OCI-LY7 (cell line): ENCODE measurements around the gene MAEA. TPM values are rescaled to one million over a fixed set of nuclear protein-coding genes. Genes with fewer than 3 reads are reported as not detected.

Experiments
- BruUV-seq: library from RNA; stranded (reverse); fragments of 400-500 nt; replicated peaks from 2 replicates; lab custom pipeline; 2021; lab: Mats Ljungman, UMichigan
- CTCF ChIA-PET: fragments of 300-600 bp; sonication (Branson Sonifier 250); formaldehyde crosslinking; loops from one replicate; lab custom pipeline; 2022; ENCODE audit warnings: antibody characterized with exemption; ENCODE audit not compliant: unreplicated experiment; lab: Charles Lee
- POLR2A ChIA-PET: fragments of 300-600 bp; sonication (Branson Sonifier 250); formaldehyde crosslinking; loops from one replicate; lab custom pipeline; 2022; ENCODE audit warnings: antibody characterized with exemption; lab: Charles Lee
- DNase-seq: peaks from one replicate; pipeline ENCODE4 v3.0.0-alpha.2; 2015; ENCODE audit warnings: low spot score
- H2AFZ ChIP-seq: fragments of 200-600 bp; sonication (generic), shearing (Covaris generic); 2 replicates; pipeline ENCODE4 v1.6.1; 2014; ENCODE audit warnings: mild to moderate bottlenecking, antibody characterized with exemption, low read length, moderate library complexity
- H3K27ac ChIP-seq: fragments of 200-600 bp; sonication (generic); 2 replicates; pipeline ENCODE4 v1.5.1; 2014; ENCODE audit warnings: mixed run types, low read depth, mild to moderate bottlenecking, moderate library complexity, low read length, inconsistent platforms; ENCODE audit not compliant: poor library complexity, severe bottlenecking
- H3K36me3 ChIP-seq: fragments of 200-600 bp; sonication (generic); 2 replicates; pipeline ENCODE4 v1.6.1; 2014; ENCODE audit warnings: mild to moderate bottlenecking, antibody characterized with exemption, low read length, moderate library complexity, mixed read lengths; ENCODE audit not compliant: insufficient read depth
- H3K4me1 ChIP-seq: fragments of 200-600 bp; sonication (generic); 2 replicates; pipeline ENCODE4 v1.5.1; 2014; ENCODE audit warnings: mild to moderate bottlenecking, low read length; ENCODE audit not compliant: insufficient read depth, poor library complexity, severe bottlenecking
- H3K4me2 ChIP-seq: fragments of 200-600 bp; sonication (generic); 2 replicates; pipeline ENCODE4 v1.6.1; 2014; ENCODE audit warnings: mild to moderate bottlenecking, low read length
- H3K4me3 ChIP-seq: fragments of 200-600 bp; sonication (generic); 2 replicates; pipeline ENCODE4 v1.5.1; 2014; ENCODE audit warnings: mild to moderate bottlenecking, low read depth, low read length; ENCODE audit not compliant: poor library complexity, severe bottlenecking
- H3K79me2 ChIP-seq: fragments of 200-600 bp; sonication (generic); 2 replicates; pipeline ENCODE4 v1.6.1; 2016; ENCODE audit warnings: low read depth, mild to moderate bottlenecking, low read length, moderate library complexity, mixed read lengths; ENCODE audit not compliant: insufficient read depth
- H3K9me2 ChIP-seq: fragments of 200-600 bp; sonication (generic); 2 replicates; pipeline ENCODE4 v1.6.1; 2016; ENCODE audit warnings: mild to moderate bottlenecking, low read length, mixed read lengths; ENCODE audit not compliant: insufficient read depth
- H3K9me3 ChIP-seq: fragments of 200-600 bp; sonication (generic); 2 replicates; pipeline ENCODE4 v1.6.1; 2014; ENCODE audit warnings: mild to moderate bottlenecking, mixed run types, low read length, mixed read lengths
- H4K20me1 ChIP-seq: fragments of 200-600 bp; sonication (generic); 2 replicates; pipeline ENCODE4 v1.6.1; 2014; ENCODE audit warnings: mild to moderate bottlenecking, antibody characterized with exemption, low read length, moderate library complexity, mixed read lengths; ENCODE audit not compliant: insufficient read depth
- EZH2phosphoT487 ChIP-seq: fragments of 200-600 bp; sonication (generic); IDR thresholded peaks from 2 replicates; pipeline ENCODE4 v1.6.1; 2018; ENCODE audit warnings: low read depth, borderline replicate concordance, mild to moderate bottlenecking, mixed run types, antibody characterized with exemption, low read length, moderate library complexity, mixed read lengths
- intact Hi-C: fragments of 100-400 bp; cut with micrococcal nuclease; formaldehyde crosslinking; loops from one replicate; pipeline ENCODE4 v1.10.0; 2022; ENCODE audit not compliant: unreplicated experiment
- total RNA-seq, 2 experiments: library from RNA; depleted of rRNA in 1 of 2; stranded (reverse); fragments of >200 nt in 1 of 2; shearing (Covaris generic) in 1 of 2; gene quantifications; 2 replicates each; pipeline ENCODE4 v1.2.3, GENCODE V29; 2014 to 2022
- TF ChIP-seq, protein P1 (sequence below): fragments of 200-600 bp; sonication (generic); conservative IDR thresholded peaks from 2 replicates; pipeline ENCODE4 v1.5.1; 2014; ENCODE audit warnings: mild to moderate bottlenecking, antibody characterized with exemption, low read length, moderate library complexity, mixed read lengths

Gene MAEA
- total RNA-seq, 2 experiments from 2014 or later, result 53.2 to 59.3 TPM

DNA sequence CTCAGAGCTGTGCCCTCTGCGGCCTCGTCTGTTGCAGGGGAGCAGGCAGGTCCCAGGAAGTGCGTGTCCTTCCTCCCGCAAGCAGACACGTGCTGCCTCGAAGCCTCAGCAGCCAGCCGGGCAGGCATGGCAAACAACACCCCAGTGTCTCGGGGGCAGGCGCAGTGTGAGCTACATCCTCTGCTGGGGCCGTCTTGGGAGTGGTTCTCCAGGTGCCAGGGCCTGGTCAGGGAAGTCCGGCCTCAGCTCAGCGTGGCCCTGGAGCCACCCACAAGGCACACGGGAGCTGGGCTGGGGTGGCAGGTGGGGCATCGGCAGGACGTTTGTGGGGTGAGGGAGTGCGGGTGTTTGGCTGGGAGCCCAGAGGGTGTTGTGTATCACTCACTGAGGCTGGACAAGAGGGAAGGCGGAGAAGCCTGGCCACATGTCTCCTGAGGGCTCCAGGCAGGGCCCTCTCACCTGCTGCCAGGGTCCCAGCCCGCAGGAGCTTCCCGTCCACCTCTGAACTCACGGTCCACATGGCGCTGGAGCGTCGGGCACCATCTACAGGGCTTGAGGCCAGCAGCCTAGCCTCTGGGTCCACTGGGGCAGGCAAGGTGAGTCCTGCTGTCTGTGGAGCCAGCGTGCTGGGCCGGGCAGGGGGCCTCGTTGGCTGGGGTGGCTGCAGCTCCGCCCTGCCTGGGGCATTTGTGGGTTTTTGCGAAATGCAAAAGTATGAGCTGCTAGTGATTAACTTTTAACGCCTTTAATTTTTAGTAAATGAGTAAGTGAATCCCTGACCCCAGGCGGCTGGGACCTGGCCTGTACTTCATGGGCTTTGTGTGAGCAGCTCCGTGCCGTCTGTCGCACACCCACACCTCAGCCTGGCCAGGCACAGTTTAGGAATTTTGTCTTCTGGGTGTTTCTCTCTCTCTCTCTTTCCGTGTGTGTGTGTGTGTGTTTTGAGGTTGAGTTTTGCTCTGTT, 40.0 kb downstream of the MAEA start:
- POLR2A ChIA-PET, result no interaction called here
- no peak overlapping the region for H2AFZ ChIP-seq
- CTCF ChIA-PET, result no interaction called here
- no peak overlapping the region for H3K27ac ChIP-seq
- no peaks in the 10 kb centered on the region for H3K4me1 ChIP-seq
- no peak overlapping the region for H3K4me2 ChIP-seq
- no peaks in the 10 kb centered on the region for H4K20me1 ChIP-seq
- intact Hi-C loops, result no loop called here
- H3K9me2 ChIP-seq, result no peaks in the 10 kb centered on the region
- no peak for TF ChIP-seq EZH2phosphoT487
- TF ChIP-seq, protein P1, sequence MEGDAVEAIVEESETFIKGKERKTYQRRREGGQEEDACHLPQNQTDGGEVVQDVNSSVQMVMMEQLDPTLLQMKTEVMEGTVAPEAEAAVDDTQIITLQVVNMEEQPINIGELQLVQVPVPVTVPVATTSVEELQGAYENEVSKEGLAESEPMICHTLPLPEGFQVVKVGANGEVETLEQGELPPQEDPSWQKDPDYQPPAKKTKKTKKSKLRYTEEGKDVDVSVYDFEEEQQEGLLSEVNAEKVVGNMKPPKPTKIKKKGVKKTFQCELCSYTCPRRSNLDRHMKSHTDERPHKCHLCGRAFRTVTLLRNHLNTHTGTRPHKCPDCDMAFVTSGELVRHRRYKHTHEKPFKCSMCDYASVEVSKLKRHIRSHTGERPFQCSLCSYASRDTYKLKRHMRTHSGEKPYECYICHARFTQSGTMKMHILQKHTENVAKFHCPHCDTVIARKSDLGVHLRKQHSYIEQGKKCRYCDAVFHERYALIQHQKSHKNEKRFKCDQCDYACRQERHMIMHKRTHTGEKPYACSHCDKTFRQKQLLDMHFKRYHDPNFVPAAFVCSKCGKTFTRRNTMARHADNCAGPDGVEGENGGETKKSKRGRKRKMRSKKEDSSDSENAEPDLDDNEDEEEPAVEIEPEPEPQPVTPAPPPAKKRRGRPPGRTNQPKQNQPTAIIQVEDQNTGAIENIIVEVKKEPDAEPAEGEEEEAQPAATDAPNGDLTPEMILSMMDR, result no peak
- H3K9me3 ChIP-seq, result no peaks in the 10 kb centered on the region
- H3K4me3 ChIP-seq, result no peak overlapping the region
- BruUV-seq, result no TSS peak
- peaks cover 58% of the 10 kb centered on the region for H3K36me3 ChIP-seq
- no peak for DNase-seq
- H3K79me2 ChIP-seq, result no peaks in the 10 kb centered on the region

DNA sequence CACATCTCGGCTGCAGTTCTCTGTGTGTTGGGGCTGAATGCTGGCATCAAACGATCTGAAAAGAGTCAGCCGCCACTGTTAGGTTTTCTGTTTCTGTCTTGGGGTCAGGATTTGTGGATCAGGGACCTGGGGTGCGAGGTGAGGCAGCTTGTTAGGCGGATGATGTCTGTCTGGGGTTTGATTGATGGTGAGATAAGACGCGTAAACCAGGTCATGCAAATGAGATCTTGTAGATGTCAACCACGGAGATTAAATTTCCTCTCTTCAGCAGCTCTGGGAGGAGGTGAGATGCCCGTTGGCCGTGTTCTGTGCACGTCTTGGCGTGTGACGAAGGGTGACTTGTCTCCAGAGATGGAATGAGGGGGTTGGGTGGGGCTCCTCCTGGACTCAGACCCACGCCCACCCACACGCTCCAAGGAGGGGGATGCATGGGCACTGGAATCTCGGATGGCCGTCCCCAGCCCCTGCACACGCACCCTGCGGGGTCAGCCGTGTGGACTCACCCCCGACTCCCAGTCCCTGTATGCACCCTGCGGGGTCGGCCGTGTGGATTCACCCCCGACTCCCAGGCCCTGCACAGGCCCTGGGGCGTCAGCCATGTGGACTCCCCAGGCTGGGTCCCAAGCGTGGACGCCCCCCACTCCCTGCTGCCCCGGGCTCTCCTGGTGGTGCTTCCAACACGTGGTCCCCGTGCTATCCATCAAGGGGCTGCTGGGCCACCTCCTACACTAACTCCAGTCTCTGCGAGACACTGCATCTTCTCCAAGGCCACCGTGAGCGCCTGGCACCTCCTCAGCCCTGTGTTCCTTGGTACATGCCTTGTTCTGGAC, 41.3 kb downstream of the MAEA start:
- no peak overlapping the region for H3K27ac ChIP-seq
- DNase-seq, result no peak
- intact Hi-C loops, result no loop called here

More for the DNA sequence above, 41.3 kb downstream of the MAEA start:
- Histone ChIP-seq H3K79me2 (no peaks in the 10 kb centered on the region), H2AFZ (no peak overlapping the region), H3K36me3 (peaks cover 59% of the 10 kb centered on the region), H3K9me2 (no peaks in the 10 kb centered on the region), H3K4me3 (no peak overlapping the region), H3K4me2 (no peak overlapping the region), H3K4me1 (no peaks in the 10 kb centered on the region), H3K9me3 (no peaks in the 10 kb centered on the region), H4K20me1 (no peaks in the 10 kb centered on the region)
- CTCF ChIA-PET, result no interaction called here
- no TSS peak for BruUV-seq
- POLR2A ChIA-PET, result no interaction called here
- TF ChIP-seq EZH2phosphoT487, result no peak
- TF ChIP-seq, protein P1, result no peak
